OCI-LY3 (cell line): ENCODE results near the gene GEMIN8.

Experiments used
- H2AFZ ChIP-seq: fragments of 200-600, 300-600 bp; shearing (Covaris generic); 2 replicates; pipeline ENCODE4 v1.6.0; 2014; ENCODE audit warnings: antibody characterized with exemption, low read depth, low read length
- H3K27ac ChIP-seq: fragments of 200-600, 300-600 bp; sonication (generic); 2 replicates; pipeline ENCODE4 v1.5.1; 2014; ENCODE audit warnings: mild to moderate bottlenecking, low read length, moderate library complexity, mixed read lengths
- H3K27me3 ChIP-seq: fragments of 200-600, 300-600 bp; sonication (generic); 2 replicates; pipeline ENCODE4 v1.6.1; 2014; ENCODE audit warnings: low read depth, low read length, mixed read lengths
- H3K36me3 ChIP-seq: fragments of 200-600, 300-600 bp; sonication (generic); replicated peaks from 2 replicates; pipeline ENCODE3; 2014; ENCODE audit warnings: low read depth, low read length, mixed read lengths
- H3K4me1 ChIP-seq: fragments of 300-600, 200-600 bp; sonication (generic); 2 replicates; pipeline ENCODE4 v1.6.1; 2014; ENCODE audit warnings: low read length, mixed read lengths
- H3K4me2 ChIP-seq: fragments of 200-600, 300-600 bp; sonication (generic); 2 replicates; pipeline ENCODE4 v1.6.1; 2014; ENCODE audit warnings: low read length, mixed read lengths
- H3K4me3 ChIP-seq: fragments of 300-600, 200-600 bp; sonication (generic); 2 replicates; pipeline ENCODE4 v1.5.1; 2014; ENCODE audit warnings: antibody characterized with exemption, mild to moderate bottlenecking, low read length, moderate library complexity
- H3K79me2 ChIP-seq: fragments of 300-600, 200-600 bp; shearing (Covaris generic); 2 replicates; pipeline ENCODE4 v1.6.1; 2014; ENCODE audit warnings: mild to moderate bottlenecking, low read length, mixed read lengths
- H3K9ac ChIP-seq: fragments of 300-600, 200-600 bp; shearing (Covaris generic); 2 replicates; pipeline ENCODE4 v1.6.0; 2014; ENCODE audit warnings: mild to moderate bottlenecking, low read length, moderate library complexity
- H3K9me3 ChIP-seq: fragments of 200-600, 300-600 bp; shearing (Covaris generic); 2 replicates; pipeline ENCODE4 v1.6.1; 2014; ENCODE audit warnings: low read length, mixed read lengths; ENCODE audit not compliant: insufficient read depth
- H4K20me1 ChIP-seq: fragments of 200-600, 300-600 bp; sonication (generic); 2 replicates; pipeline ENCODE4 v1.6.1; 2016; ENCODE audit warnings: low read length, mixed read lengths; ENCODE audit not compliant: insufficient read depth
- CTCF ChIP-seq: fragments of 200-600, 300-600 bp; sonication (generic); IDR thresholded peaks from 2 replicates; pipeline ENCODE4 v1.5.1; 2014; ENCODE audit warnings: antibody characterized with exemption, low read length, low read depth
- EZH2phosphoT487 ChIP-seq: fragments of 200-600 bp; shearing (Covaris generic); IDR thresholded peaks from 2 replicates; pipeline ENCODE4 v1.6.1; 2018; ENCODE audit warnings: antibody characterized with exemption, mixed run types, low read depth

The GEMIN8 gene

GRCh38 chrX:13994104-13994503 lies 35.6 kb downstream of the GEMIN8 start:
- H3K27me3 ChIP-seq = no peaks in the 10 kb centered on the region
- H3K9me3 ChIP-seq = no peaks in the 10 kb centered on the region

GRCh38 chrX:13990126-13990800 lies 39.4 kb downstream of the GEMIN8 start:
- no peak overlapping the region for H3K27ac ChIP-seq
- H3K4me3 ChIP-seq = no peak overlapping the region
- H3K27me3 ChIP-seq = no peaks in the 10 kb centered on the region
- H3K4me1 ChIP-seq = peaks cover 11% of the 10 kb centered on the region
- no peak for TF ChIP-seq CTCF
- no peak for TF ChIP-seq EZH2phosphoT487
- H2AFZ ChIP-seq = no peak overlapping the region
- no peak overlapping the region for H3K9ac ChIP-seq
- H3K36me3 ChIP-seq = peaks cover 5% of the 10 kb centered on the region
- no peaks in the 10 kb centered on the region for H3K79me2 ChIP-seq
- no peak overlapping the region for H3K4me2 ChIP-seq
- H3K9me3 ChIP-seq = no peaks in the 10 kb centered on the region
- no peaks in the 10 kb centered on the region for H4K20me1 ChIP-seq

More at GRCh38 chrX:13994104-13994503, 35.6 kb downstream of the GEMIN8 start:
- H3K79me2 ChIP-seq = no peaks in the 10 kb centered on the region
- no peaks in the 10 kb centered on the region for H3K4me1 ChIP-seq
- H3K4me2 ChIP-seq = no peak overlapping the region
- TF ChIP-seq EZH2phosphoT487 (no peak), CTCF (no peak)
- no peak overlapping the region for H3K4me3 ChIP-seq
- H2AFZ ChIP-seq = no peak overlapping the region
- H3K36me3 ChIP-seq = peaks cover 3% of the 10 kb centered on the region
- H3K27ac ChIP-seq = no peak overlapping the region
- no peak overlapping the region for H3K9ac ChIP-seq
- no peaks in the 10 kb centered on the region for H4K20me1 ChIP-seq

- no peaks in the 10 kb centered on the region for H4K20me1 ChIP-seq
- H3K36me3 ChIP-seq = peaks cover 10% of the 10 kb centered on the region
- peak overlapping the region; percentile 51 for H3K4me2 ChIP-seq
- peak overlapping the region; percentile 74; the same call in 1 of the 2 replicates for H3K27ac ChIP-seq
- H3K4me1 ChIP-seq = peaks cover 29% of the 10 kb centered on the region
- H3K27me3 ChIP-seq = no peaks in the 10 kb centered on the region
- H3K9me3 ChIP-seq = no peaks in the 10 kb centered on the region
- TF ChIP-seq CTCF (no peak), EZH2phosphoT487 (no peak)
- H2AFZ ChIP-seq = no peak overlapping the region
- no peaks in the 10 kb centered on the region for H3K79me2 ChIP-seq
- H3K9ac ChIP-seq = no peak overlapping the region
- H3K4me3 ChIP-seq = no peak overlapping the region
Measured at GRCh38 chrX:13985697-13986435, 43.8 kb downstream of the GEMIN8 start.

GRCh38 chrX:13983734-13984133 lies 46.0 kb downstream of the GEMIN8 start:
- H3K27ac ChIP-seq = peak overlapping the region; percentile 74
- H2AFZ ChIP-seq = 0 out of 2 replicates have a peak overlapping the region, but pooled peaks have one; percentile 20
- H3K9me3 ChIP-seq = no peaks in the 10 kb centered on the region
- no peaks in the 10 kb centered on the region for H3K79me2 ChIP-seq
- peaks cover 29% of the 10 kb centered on the region for H3K4me1 ChIP-seq
- no peak for TF ChIP-seq CTCF
- no peak for TF ChIP-seq EZH2phosphoT487
- peak overlapping the region; percentile 54; the same call in 1 of the 2 replicates for H3K9ac ChIP-seq
- no peaks in the 10 kb centered on the region for H3K27me3 ChIP-seq
- H3K36me3 ChIP-seq = peaks cover 10% of the 10 kb centered on the region
- H3K4me3 ChIP-seq = peak overlapping the region; percentile 37; the same call in 1 of the 2 replicates
- H4K20me1 ChIP-seq = no peaks in the 10 kb centered on the region
- H3K4me2 ChIP-seq = peak overlapping the region; percentile 55
